PC-3 (cell line): ENCODE measurements around the gene SSTR3. TPM values are rescaled to one million over a fixed set of nuclear protein-coding genes. Genes with fewer than 3 reads are reported as not detected.

Experiments
- ATAC-seq: fragments of 200-7000 bp; cut with Tn5 transposase; 2 replicates; pipeline ENCODE4 v1.9.1; 2020; ENCODE audit warnings: mild to moderate bottlenecking, moderate library complexity
- BruUV-seq: library from RNA; stranded (reverse); fragments of 400-500 nt; replicated peaks from 2 replicates; lab custom pipeline; 2021; lab: Mats Ljungman, UMichigan
- CTCF ChIA-PET: fragments of 300-600 bp; sonication (Branson Sonifier 250); formaldehyde crosslinking; loops from one replicate; lab custom pipeline; 2022; ENCODE audit warnings: antibody characterized with exemption; lab: Charles Lee
- POLR2A ChIA-PET: fragments of 300-600 bp; sonication (Branson Sonifier 250); formaldehyde crosslinking; loops from one replicate; lab custom pipeline; 2022; ENCODE audit warnings: antibody characterized with exemption; ENCODE audit not compliant: unreplicated experiment; lab: Charles Lee
- DNase-seq: peaks from one replicate; pipeline ENCODE4 v3.0.0-alpha.2; 2015
- H2AFZ ChIP-seq: fragments of 300-600 bp; sonication (generic); 2 replicates; pipeline ENCODE4 v1.6.0; 2016; ENCODE audit warnings: antibody characterized with exemption, low read length
- H3F3A ChIP-seq: fragments of 300-600 bp; sonication (generic); one replicate; pipeline ENCODE4 v1.6.0; 2017; ENCODE audit warnings: antibody characterized with exemption, low read length, control low read depth, mild to moderate bottlenecking; ENCODE audit not compliant: unreplicated experiment
- H3K27ac ChIP-seq: fragments of 300-600 bp; sonication (generic); 2 replicates; pipeline ENCODE4 v1.5.1; 2016; ENCODE audit warnings: mild to moderate bottlenecking, low read length
- H3K27me3 ChIP-seq: fragments of 300-600 bp; sonication (generic); 2 replicates; pipeline ENCODE4 v1.6.1; 2016; ENCODE audit warnings: low read length, mixed read lengths
- H3K36me3 ChIP-seq: fragments of 300-600 bp; sonication (generic); 2 replicates; pipeline ENCODE4 v1.6.1; 2016; ENCODE audit warnings: low read depth, mixed run types, low read length, mixed read lengths
- H3K4me1 ChIP-seq: fragments of 300-600 bp; sonication (generic); 2 replicates; pipeline ENCODE4 v1.5.1; 2016; ENCODE audit warnings: low read length; ENCODE audit not compliant: insufficient read depth
- H3K4me2 ChIP-seq: fragments of 300-600 bp; sonication (generic); 2 replicates; pipeline ENCODE4 v1.6.0; 2016; ENCODE audit warnings: low read length
- H3K4me3 ChIP-seq: fragments of 300-600 bp; sonication (generic); 2 replicates; pipeline ENCODE4 v1.5.1; 2016; ENCODE audit warnings: mild to moderate bottlenecking, low read length, mixed read lengths
- H3K79me2 ChIP-seq: fragments of 300-600 bp; sonication (generic); 2 replicates; pipeline ENCODE4 v1.6.1; 2017; ENCODE audit warnings: low read length, mixed read lengths
- H3K9ac ChIP-seq: fragments of 300-600 bp; sonication (generic); 2 replicates; pipeline ENCODE4 v1.6.0; 2016; ENCODE audit warnings: mild to moderate bottlenecking, low read length
- H3K9me2 ChIP-seq: fragments of 300-600 bp; sonication (generic); replicated peaks from 2 replicates; pipeline ENCODE4 v1.6.1; 2016; ENCODE audit warnings: mixed run types, low read length, mixed read lengths
- H3K9me3 ChIP-seq: fragments of 300-600 bp; sonication (generic); 2 replicates; pipeline ENCODE4 v1.6.1; 2016; ENCODE audit warnings: low read length, mixed read lengths
- H4K20me1 ChIP-seq: fragments of 300-600 bp; sonication (generic); 2 replicates; pipeline ENCODE4 v1.6.1; 2016; ENCODE audit warnings: low read length, mixed read lengths
- EZH2 ChIP-seq: fragments of 300-600 bp; sonication (generic); IDR thresholded peaks from one replicate; pipeline ENCODE4 v1.6.1; 2017; ENCODE audit warnings: antibody characterized with exemption, mild to moderate bottlenecking, low read length; ENCODE audit not compliant: unreplicated experiment
- EZH2phosphoT487 ChIP-seq: fragments of 300-600 bp; sonication (generic); IDR thresholded peaks from 2 replicates; pipeline ENCODE4 v1.6.1; 2018; ENCODE audit warnings: mild to moderate bottlenecking, antibody characterized with exemption, low read length, borderline replicate concordance
- intact Hi-C: fragments of 100-400 bp; cut with micrococcal nuclease; formaldehyde crosslinking; loops from 2 replicates; pipeline ENCODE4 v1.9.0; 2023
- total RNA-seq: library from RNA; depleted of rRNA; stranded (reverse); fragments of >200 nt; gene quantifications from 2 replicates; pipeline ENCODE4 v1.2.3, GENCODE V29; 2014
- TF ChIP-seq, protein P1 (sequence below): fragments of 300-600 bp; sonication (generic); conservative IDR thresholded peaks from 2 replicates; pipeline ENCODE4 v1.5.1; 2017; ENCODE audit warnings: antibody characterized with exemption, low read depth, mild to moderate bottlenecking, low read length

The SSTR3 gene
- total RNA-seq, 1 experiment from 2014 or later, result 0.55 TPM

DNA sequence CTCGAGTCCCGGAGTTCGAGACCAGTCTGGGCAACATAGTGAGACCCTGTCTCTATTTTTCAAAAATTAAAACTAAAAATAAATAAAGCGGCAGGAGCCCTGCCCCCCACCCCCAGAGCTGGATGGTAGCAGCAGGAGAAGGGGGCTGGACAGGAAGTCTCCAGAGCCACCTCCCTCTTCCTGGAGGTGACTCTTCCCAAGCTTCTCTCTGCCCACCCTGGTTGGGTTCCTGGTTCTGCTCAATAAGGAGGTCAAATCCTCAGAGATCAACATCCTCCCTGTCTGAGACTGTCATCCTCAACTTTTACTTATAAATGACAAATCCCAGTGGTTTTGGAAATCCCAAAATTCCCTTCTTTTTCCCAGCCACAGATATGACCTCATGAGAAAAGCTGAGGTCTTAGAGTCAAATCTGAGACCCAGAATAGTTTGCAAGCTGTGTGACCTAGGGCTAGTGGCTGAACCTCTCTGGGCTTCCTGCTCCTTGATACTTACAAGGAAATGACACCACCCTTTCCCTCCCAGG, 25.2 kb downstream of the SSTR3 start:
- Histone ChIP-seq H3K27me3 (no peaks in the 10 kb centered on the region), H3F3A (peaks cover 4% of the 10 kb centered on the region), H3K4me1 (peaks cover 56% of the 10 kb centered on the region), H3K9ac (peak overlapping the region; percentile 80), H3K4me2 (peak overlapping the region; percentile 79), H3K79me2 (0 out of 2 replicates have a peak, but pooled peaks cover 4% of the 10 kb centered on the region), H3K9me2 (no peaks in the 10 kb centered on the region), H3K36me3 (no peaks in the 10 kb centered on the region), H3K27ac (peak overlapping the region; percentile 96), H4K20me1 (no peaks in the 10 kb centered on the region), H2AFZ (no peak overlapping the region), H3K9me3 (no peaks in the 10 kb centered on the region), H3K4me3 (peak overlapping the region; percentile 56; the same call in 1 of the 2 replicates)
- DNase-seq (no peak), ATAC-seq (no peak)
- ChIA-PET CTCF (no interaction called here), POLR2A (no interaction called here)
- no peak for TF ChIP-seq EZH2phosphoT487
- TF ChIP-seq EZH2, result no peak
- no TSS peak for BruUV-seq
- intact Hi-C loops, result no loop called here

GRCh38 chr22:37186228-37186996, 25.9 kb downstream of the SSTR3 start:
- Histone ChIP-seq H3K79me2 (0 out of 2 replicates have a peak, but pooled peaks cover 4% of the 10 kb centered on the region), H3K27ac (peak overlapping the region; percentile 96; the same call in 1 of the 2 replicates), H3K4me1 (peaks cover 50% of the 10 kb centered on the region), H3K9me3 (no peaks in the 10 kb centered on the region), H3K4me2 (peak overlapping the region; percentile 79; the same call in 1 of the 2 replicates), H3K27me3 (no peaks in the 10 kb centered on the region), H3K36me3 (no peaks in the 10 kb centered on the region), H2AFZ (no peak overlapping the region), H3F3A (peaks cover 4% of the 10 kb centered on the region), H3K4me3 (no peak overlapping the region), H3K9me2 (no peaks in the 10 kb centered on the region), H4K20me1 (no peaks in the 10 kb centered on the region), H3K9ac (0 out of 2 replicates have a peak overlapping the region, but pooled peaks have one; percentile 80)
- intact Hi-C loops, result no loop called here
- BruUV-seq, result no TSS peak
- TF ChIP-seq EZH2 (no peak), EZH2phosphoT487 (no peak)
- TF ChIP-seq, protein P1, sequence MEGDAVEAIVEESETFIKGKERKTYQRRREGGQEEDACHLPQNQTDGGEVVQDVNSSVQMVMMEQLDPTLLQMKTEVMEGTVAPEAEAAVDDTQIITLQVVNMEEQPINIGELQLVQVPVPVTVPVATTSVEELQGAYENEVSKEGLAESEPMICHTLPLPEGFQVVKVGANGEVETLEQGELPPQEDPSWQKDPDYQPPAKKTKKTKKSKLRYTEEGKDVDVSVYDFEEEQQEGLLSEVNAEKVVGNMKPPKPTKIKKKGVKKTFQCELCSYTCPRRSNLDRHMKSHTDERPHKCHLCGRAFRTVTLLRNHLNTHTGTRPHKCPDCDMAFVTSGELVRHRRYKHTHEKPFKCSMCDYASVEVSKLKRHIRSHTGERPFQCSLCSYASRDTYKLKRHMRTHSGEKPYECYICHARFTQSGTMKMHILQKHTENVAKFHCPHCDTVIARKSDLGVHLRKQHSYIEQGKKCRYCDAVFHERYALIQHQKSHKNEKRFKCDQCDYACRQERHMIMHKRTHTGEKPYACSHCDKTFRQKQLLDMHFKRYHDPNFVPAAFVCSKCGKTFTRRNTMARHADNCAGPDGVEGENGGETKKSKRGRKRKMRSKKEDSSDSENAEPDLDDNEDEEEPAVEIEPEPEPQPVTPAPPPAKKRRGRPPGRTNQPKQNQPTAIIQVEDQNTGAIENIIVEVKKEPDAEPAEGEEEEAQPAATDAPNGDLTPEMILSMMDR, result no peak
- POLR2A ChIA-PET, result no interaction called here
- DNase-seq, result peak; percentile 60
- no peak for ATAC-seq
- CTCF ChIA-PET, result no interaction called here

DNA sequence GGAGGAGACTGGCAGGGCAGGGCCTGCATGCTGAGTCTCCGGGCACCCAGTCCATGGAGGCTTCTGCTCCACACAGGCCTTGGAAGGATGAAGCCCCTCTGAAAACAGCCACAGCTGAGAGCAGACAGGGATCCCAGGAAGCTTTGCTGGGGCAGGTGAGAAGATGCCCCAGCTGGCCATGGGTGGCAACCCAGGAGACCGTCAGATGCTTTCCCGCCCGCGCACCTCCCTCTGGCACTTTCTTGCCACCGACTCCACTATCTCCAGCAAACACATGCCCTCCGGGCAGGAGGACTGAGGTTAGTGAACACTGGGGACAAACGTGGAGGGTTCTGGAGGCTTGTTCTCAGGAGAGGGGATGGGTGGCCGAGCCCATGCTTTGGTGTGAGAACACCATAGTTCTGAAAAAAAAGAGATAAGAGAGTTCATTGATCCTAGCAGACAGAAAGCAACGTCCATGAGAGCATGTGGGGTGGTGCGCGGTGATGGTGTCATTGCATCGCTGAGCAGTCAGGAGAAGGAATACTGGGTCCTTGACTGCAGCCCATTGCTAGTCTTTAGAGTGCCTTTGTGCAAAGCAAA, 26.5 kb downstream of the SSTR3 start:
- H3K4me3 ChIP-seq, result no peak overlapping the region
- H3K27ac ChIP-seq, result no peak overlapping the region
- H3K9me3 ChIP-seq, result no peaks in the 10 kb centered on the region
- H3K4me2 ChIP-seq, result no peak overlapping the region
- H3K9me2 ChIP-seq, result no peaks in the 10 kb centered on the region
- intact Hi-C loops, result no loop called here
- no peaks in the 10 kb centered on the region for H3K27me3 ChIP-seq
- DNase-seq (no peak), ATAC-seq (no peak)
- no TSS peak for BruUV-seq
- H3K4me1 ChIP-seq, result peaks cover 43% of the 10 kb centered on the region
- no peak overlapping the region for H2AFZ ChIP-seq
- 0 out of 2 replicates have a peak, but pooled peaks cover 4% of the 10 kb centered on the region for H3K79me2 ChIP-seq
- ChIA-PET POLR2A (no interaction called here), CTCF (no interaction called here)
- no peaks in the 10 kb centered on the region for H3K36me3 ChIP-seq
- no peak for TF ChIP-seq EZH2phosphoT487
- H3F3A ChIP-seq, result peaks cover 4% of the 10 kb centered on the region
- H3K9ac ChIP-seq, result no peak overlapping the region
- no peaks in the 10 kb centered on the region for H4K20me1 ChIP-seq
